RWPE1 (cell line): ENCODE measurements around the gene NR1D2.

Experiments
- CTCF ChIA-PET: fragments of 350-600 bp; sonication (Branson Sonifier 250); formaldehyde crosslinking; extraction: SDS; loops from one replicate; lab custom pipeline; 2021; lab: Yijun Ruan, JAX
- POLR2A ChIA-PET: fragments of 400-600 bp; formaldehyde crosslinking; extraction: SDS; loops from one replicate; lab custom pipeline; 2020; ENCODE audit warnings: antibody characterized with exemption; ENCODE audit not compliant: low non-redundant PET; lab: Yijun Ruan, JAX
- DNase-seq: peaks from one replicate; pipeline ENCODE4 v3.0.0; 2012; ENCODE audit warnings: low spot score
- H3K27ac ChIP-seq: fragments of 450-650 bp; 2 replicates; pipeline ENCODE4 v1.5.1; 2017
- CTCF ChIP-seq: fragments of 450-650 bp; conservative IDR thresholded peaks from 2 replicates; pipeline ENCODE4 v1.5.1; 2017; ENCODE audit warnings: low read depth, mild to moderate bottlenecking

The NR1D2 gene

GRCh38 chr3:23942546-23942945, 2.5 kb upstream of the NR1D2 start:
- POLR2A ChIA-PET: no interaction called here
- no peak for TF ChIP-seq CTCF
- no peak overlapping the region for H3K27ac ChIP-seq
- no peak for DNase-seq
- CTCF ChIA-PET: no interaction called here

GRCh38 chr3:23944007-23944783, 891 bp upstream of the NR1D2 start:
- TF ChIP-seq CTCF: no peak
- ChIA-PET CTCF (no interaction called here), POLR2A (interaction anchor here (1.0 kb wide), 1 partner anchor 27 kb away, joined by 3 read pairs; the partner anchor contains the start of genes NKIRAS1 and RPL15)
- DNase-seq: no peak
- peak overlapping the region; percentile 94 for H3K27ac ChIP-seq

GRCh38 chr3:23945663-23945912, 502 bp downstream of the NR1D2 start:
- no peak for TF ChIP-seq CTCF
- ChIA-PET CTCF (no interaction called here), POLR2A (no interaction called here)
- peak overlapping the region; percentile 94 for H3K27ac ChIP-seq
- no peak for DNase-seq

- no peak for TF ChIP-seq CTCF
- ChIA-PET POLR2A (interaction anchor here (1.2 kb wide), 1 partner anchor 29 kb away, joined by 7 read pairs; the partner anchor contains the start of genes NKIRAS1 and RPL15), CTCF (no interaction called here)
- H3K27ac ChIP-seq: peak overlapping the region; percentile 94
- DNase-seq: peak; percentile 93
Measured at GRCh38 chr3:23945913-23946687, 1.0 kb downstream of the NR1D2 start.

GRCh38 chr3:23948761-23949160, 3.7 kb downstream of the NR1D2 start:
- no peak overlapping the region for H3K27ac ChIP-seq
- ChIA-PET POLR2A (no interaction called here), CTCF (no interaction called here)
- peak; percentile 18 for DNase-seq
- TF ChIP-seq CTCF: no peak

- ChIA-PET POLR2A (no interaction called here), CTCF (no interaction called here)
- DNase-seq: no peak
- TF ChIP-seq CTCF: no peak
- H3K27ac ChIP-seq: no peak overlapping the region
Measured at GRCh38 chr3:23949784-23950183, 4.7 kb downstream of the NR1D2 start.
